Loucy (cell line): Measurements from ENCODE around the gene STX19.

Source experiments
- H2AFZ ChIP-seq: fragments of 200-600 bp; sonication (generic); 2 replicates; pipeline ENCODE4 v1.6.0; 2016; ENCODE audit warnings: antibody characterized with exemption, mild to moderate bottlenecking, low read length, moderate library complexity
- H3F3A ChIP-seq: fragments of 200-600 bp; 2 replicates; pipeline ENCODE4 v1.6.0; 2016; ENCODE audit warnings: antibody characterized with exemption, low read depth, mild to moderate bottlenecking
- H3K27me3 ChIP-seq: fragments of 200-600 bp; sonication (generic); 2 replicates; pipeline ENCODE4 v1.6.1; 2014; ENCODE audit warnings: low read length, mild to moderate bottlenecking; ENCODE audit not compliant: insufficient read depth, poor library complexity, severe bottlenecking
- H3K36me3 ChIP-seq: fragments of 200-600 bp; sonication (generic); 2 replicates; pipeline ENCODE4 v1.6.1; 2016; ENCODE audit warnings: low read length; ENCODE audit not compliant: insufficient read depth
- H3K4me1 ChIP-seq: fragments of 200-600 bp; sonication (generic); 2 replicates; pipeline ENCODE4 v1.5.1; 2014; ENCODE audit warnings: low read length, mild to moderate bottlenecking; ENCODE audit not compliant: insufficient read depth, poor library complexity, severe bottlenecking
- H3K4me2 ChIP-seq: fragments of 200-600 bp; sonication (generic); 2 replicates; pipeline ENCODE4 v1.6.0; 2014; ENCODE audit warnings: antibody characterized with exemption, low read length, low read depth, mild to moderate bottlenecking; ENCODE audit not compliant: poor library complexity, severe bottlenecking
- H3K4me3 ChIP-seq: fragments of 200-600 bp; sonication (generic); 2 replicates; pipeline ENCODE4 v1.5.1; 2014; ENCODE audit warnings: low read length, mild to moderate bottlenecking, mixed read lengths; ENCODE audit not compliant: poor library complexity, severe bottlenecking
- H3K79me2 ChIP-seq: fragments of 200-600 bp; sonication (generic); 2 replicates; pipeline ENCODE4 v1.6.1; 2014; ENCODE audit warnings: low read length; ENCODE audit not compliant: insufficient read depth
- H3K9ac ChIP-seq: fragments of 200-600 bp; sonication (generic); 2 replicates; pipeline ENCODE4 v1.6.0; 2014; ENCODE audit warnings: mild to moderate bottlenecking, low read depth, low read length, moderate library complexity; ENCODE audit not compliant: poor library complexity, severe bottlenecking
- H3K9me2 ChIP-seq: fragments of 200-600 bp; sonication (generic); replicated peaks from 2 replicates; pipeline ENCODE4 v1.6.1; 2016; ENCODE audit warnings: low read depth, low read length, mixed read lengths
- H3K9me3 ChIP-seq: fragments of 200-600 bp; sonication (generic); 2 replicates; pipeline ENCODE4 v1.6.1; 2014; ENCODE audit warnings: mild to moderate bottlenecking, antibody characterized with exemption, low read length, low read depth; ENCODE audit not compliant: insufficient read depth
- H4K20me1 ChIP-seq: fragments of 200-600 bp; sonication (generic); 2 replicates; pipeline ENCODE4 v1.6.0; 2014; ENCODE audit warnings: antibody characterized with exemption, low read length, mild to moderate bottlenecking; ENCODE audit not compliant: insufficient read depth, poor library complexity, severe bottlenecking
- EZH2phosphoT487 ChIP-seq: fragments of 200-600 bp; IDR thresholded peaks from 2 replicates; pipeline ENCODE4 v1.6.1; 2018; ENCODE audit warnings: antibody characterized with exemption, mild to moderate bottlenecking, moderate library complexity, borderline replicate concordance
- TF ChIP-seq, protein P1 (sequence below): fragments of 200-600 bp; sonication (generic); conservative IDR thresholded peaks from 2 replicates; pipeline ENCODE4 v1.5.1; 2014; ENCODE audit warnings: mild to moderate bottlenecking, antibody characterized with exemption, low read length

STX19 gene

DNA sequence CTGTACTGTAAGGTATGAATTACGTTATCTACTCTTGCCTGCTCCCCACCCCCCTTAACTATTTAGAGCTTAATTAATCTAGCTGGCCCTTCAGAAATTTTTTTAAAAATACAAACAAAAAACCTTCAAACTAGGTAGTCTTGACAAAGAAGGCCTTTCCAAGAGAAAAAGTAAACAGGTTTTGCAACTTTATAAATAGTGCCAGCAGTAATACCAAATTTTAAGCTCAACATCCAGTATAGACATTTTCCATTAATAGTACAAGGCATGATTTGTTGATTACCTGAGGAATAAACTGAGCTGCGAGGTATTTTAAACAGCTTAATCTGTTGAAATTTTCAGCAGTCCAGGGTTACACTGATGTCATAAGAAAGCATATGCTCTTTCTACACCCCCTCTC is 20.1 kb downstream of the STX19 start:
- Histone ChIP-seq H3K9me3 (no peaks in the 10 kb centered on the region), H3K4me3 (no peak overlapping the region), H2AFZ (no peak overlapping the region), H3F3A (no peaks in the 10 kb centered on the region), H3K9ac (no peak overlapping the region), H3K36me3 (peaks cover 3% of the 10 kb centered on the region; the same call in 1 of the 2 replicates), H3K79me2 (no peaks in the 10 kb centered on the region), H3K9me2 (no peaks in the 10 kb centered on the region), H3K4me2 (no peak overlapping the region), H4K20me1 (no peaks in the 10 kb centered on the region), H3K4me1 (no peaks in the 10 kb centered on the region), H3K27me3 (no peaks in the 10 kb centered on the region)
- TF ChIP-seq, protein P1, sequence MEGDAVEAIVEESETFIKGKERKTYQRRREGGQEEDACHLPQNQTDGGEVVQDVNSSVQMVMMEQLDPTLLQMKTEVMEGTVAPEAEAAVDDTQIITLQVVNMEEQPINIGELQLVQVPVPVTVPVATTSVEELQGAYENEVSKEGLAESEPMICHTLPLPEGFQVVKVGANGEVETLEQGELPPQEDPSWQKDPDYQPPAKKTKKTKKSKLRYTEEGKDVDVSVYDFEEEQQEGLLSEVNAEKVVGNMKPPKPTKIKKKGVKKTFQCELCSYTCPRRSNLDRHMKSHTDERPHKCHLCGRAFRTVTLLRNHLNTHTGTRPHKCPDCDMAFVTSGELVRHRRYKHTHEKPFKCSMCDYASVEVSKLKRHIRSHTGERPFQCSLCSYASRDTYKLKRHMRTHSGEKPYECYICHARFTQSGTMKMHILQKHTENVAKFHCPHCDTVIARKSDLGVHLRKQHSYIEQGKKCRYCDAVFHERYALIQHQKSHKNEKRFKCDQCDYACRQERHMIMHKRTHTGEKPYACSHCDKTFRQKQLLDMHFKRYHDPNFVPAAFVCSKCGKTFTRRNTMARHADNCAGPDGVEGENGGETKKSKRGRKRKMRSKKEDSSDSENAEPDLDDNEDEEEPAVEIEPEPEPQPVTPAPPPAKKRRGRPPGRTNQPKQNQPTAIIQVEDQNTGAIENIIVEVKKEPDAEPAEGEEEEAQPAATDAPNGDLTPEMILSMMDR = no peak
- TF ChIP-seq EZH2phosphoT487 = no peak

DNA sequence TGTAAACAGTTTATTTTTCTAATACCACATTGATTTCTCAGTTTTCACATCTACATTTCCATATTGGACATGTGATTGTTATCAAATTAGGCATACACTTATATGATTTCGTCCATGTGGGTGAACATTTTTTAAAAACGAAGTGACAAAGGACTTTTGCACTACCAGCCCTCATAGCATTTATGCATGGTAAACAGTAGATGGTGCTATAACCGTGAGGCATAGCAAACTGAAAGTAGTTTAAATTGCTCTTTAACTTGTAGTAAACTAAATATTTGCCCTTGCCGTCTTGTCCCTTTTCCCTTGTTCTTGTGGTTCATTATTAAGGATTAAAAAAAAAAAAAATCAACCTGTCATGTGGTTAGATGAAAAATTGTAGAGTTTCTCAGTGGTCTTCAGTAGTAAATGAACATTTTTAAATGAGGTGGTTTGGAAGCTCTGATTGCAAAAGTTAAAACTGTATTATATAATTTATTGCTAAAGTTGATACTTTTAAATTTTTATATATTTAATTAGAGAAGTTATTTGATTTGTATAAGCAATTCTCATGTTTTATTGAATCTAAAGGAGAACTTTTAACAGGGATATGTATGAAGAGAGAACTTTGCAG is 24.0 kb downstream of the STX19 start:
- Histone ChIP-seq H3K4me1 (no peaks in the 10 kb centered on the region), H3K4me3 (peak overlapping the region; percentile 57), H4K20me1 (no peaks in the 10 kb centered on the region), H3K4me2 (peak overlapping the region; percentile 55), H3K9me2 (no peaks in the 10 kb centered on the region), H3K79me2 (no peaks in the 10 kb centered on the region), H3K9me3 (no peaks in the 10 kb centered on the region), H2AFZ (peak overlapping the region; percentile 19), H3K9ac (no peak overlapping the region), H3K36me3 (peaks cover 3% of the 10 kb centered on the region; the same call in 1 of the 2 replicates), H3F3A (no peaks in the 10 kb centered on the region), H3K27me3 (no peaks in the 10 kb centered on the region)
- TF ChIP-seq, protein P1 = peak; percentile 91
- TF ChIP-seq EZH2phosphoT487 = no peak

DNA sequence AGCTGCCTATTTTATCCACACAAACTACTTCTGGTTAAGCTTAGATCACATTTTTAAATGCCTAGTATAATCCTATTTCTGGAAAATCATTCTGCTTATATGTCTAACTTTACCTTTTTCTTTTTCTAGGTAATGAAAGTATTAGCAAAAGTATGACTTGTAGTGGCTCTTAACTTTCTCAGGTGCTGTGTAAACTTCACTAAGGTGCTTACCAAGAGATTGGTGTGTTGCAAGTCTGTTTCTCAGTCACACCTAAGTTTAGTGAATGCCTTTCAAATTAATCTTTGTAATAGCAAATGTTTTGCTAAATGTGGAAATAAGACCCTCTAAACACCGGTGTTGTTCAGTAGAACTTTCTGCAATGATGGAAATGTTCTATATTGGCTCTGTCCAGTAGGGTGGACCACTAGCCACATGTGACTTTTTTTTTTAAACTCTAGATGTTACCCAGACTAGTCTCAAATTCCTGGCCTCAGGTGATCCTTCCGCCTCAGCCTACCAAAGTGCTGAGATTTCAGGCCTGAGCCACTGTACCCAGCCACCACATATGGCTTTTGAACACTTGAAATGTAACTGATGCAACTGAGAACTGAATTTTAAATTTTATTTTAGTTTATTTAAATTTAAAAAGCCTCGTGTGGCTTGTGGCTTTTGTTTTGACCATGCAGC is 26.4 kb downstream of the STX19 start:
- no peak overlapping the region for H3K4me3 ChIP-seq
- H3K9me2 ChIP-seq = no peaks in the 10 kb centered on the region
- TF ChIP-seq, protein P1 = no peak
- no peak for TF ChIP-seq EZH2phosphoT487
- H3F3A ChIP-seq = no peaks in the 10 kb centered on the region
- H3K79me2 ChIP-seq = no peaks in the 10 kb centered on the region
- no peaks in the 10 kb centered on the region for H3K4me1 ChIP-seq
- no peaks in the 10 kb centered on the region for H3K27me3 ChIP-seq
- H3K4me2 ChIP-seq = no peak overlapping the region
- H4K20me1 ChIP-seq = no peaks in the 10 kb centered on the region
- H3K9me3 ChIP-seq = no peaks in the 10 kb centered on the region
- no peak overlapping the region for H3K9ac ChIP-seq
- H2AFZ ChIP-seq = no peak overlapping the region
- no peaks in the 10 kb centered on the region for H3K36me3 ChIP-seq
